ENCODE data around the gene IRF4.

IRF4 gene

GRCh38 chr6:378090-378957 is 13.2 kb upstream of the IRF4 start:
- H3K4me3 ChIP-seq (ENCODE audit: low read depth, low read length): no peak overlapping the region
- TF ChIP-seq, protein P1, sequence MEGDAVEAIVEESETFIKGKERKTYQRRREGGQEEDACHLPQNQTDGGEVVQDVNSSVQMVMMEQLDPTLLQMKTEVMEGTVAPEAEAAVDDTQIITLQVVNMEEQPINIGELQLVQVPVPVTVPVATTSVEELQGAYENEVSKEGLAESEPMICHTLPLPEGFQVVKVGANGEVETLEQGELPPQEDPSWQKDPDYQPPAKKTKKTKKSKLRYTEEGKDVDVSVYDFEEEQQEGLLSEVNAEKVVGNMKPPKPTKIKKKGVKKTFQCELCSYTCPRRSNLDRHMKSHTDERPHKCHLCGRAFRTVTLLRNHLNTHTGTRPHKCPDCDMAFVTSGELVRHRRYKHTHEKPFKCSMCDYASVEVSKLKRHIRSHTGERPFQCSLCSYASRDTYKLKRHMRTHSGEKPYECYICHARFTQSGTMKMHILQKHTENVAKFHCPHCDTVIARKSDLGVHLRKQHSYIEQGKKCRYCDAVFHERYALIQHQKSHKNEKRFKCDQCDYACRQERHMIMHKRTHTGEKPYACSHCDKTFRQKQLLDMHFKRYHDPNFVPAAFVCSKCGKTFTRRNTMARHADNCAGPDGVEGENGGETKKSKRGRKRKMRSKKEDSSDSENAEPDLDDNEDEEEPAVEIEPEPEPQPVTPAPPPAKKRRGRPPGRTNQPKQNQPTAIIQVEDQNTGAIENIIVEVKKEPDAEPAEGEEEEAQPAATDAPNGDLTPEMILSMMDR (IDR thresholded peaks at IDR 0.05; ENCODE audit: control insufficient read depth, extremely low read depth, insufficient read depth): no peak
- DNase-seq (ENCODE audit: low read depth): no peak

GRCh38 chr6:378958-379409 is 12.6 kb upstream of the IRF4 start:
- no peak for DNase-seq (ENCODE audit: low read depth)
- no peak overlapping the region for H3K4me3 ChIP-seq (ENCODE audit: low read depth, low read length)
- TF ChIP-seq, protein P1 (IDR thresholded peaks at IDR 0.05; ENCODE audit: control insufficient read depth, extremely low read depth, insufficient read depth): no peak

GRCh38 chr6:379410-380181 is 12.0 kb upstream of the IRF4 start:
- DNase-seq (ENCODE audit: low read depth): no peak
- TF ChIP-seq, protein P1 (IDR thresholded peaks at IDR 0.05; ENCODE audit: control insufficient read depth, extremely low read depth, insufficient read depth): no peak
- no peak overlapping the region for H3K4me3 ChIP-seq (ENCODE audit: low read depth, low read length)

- no peak for DNase-seq (ENCODE audit: low read depth)
- TF ChIP-seq, protein P1 (IDR thresholded peaks at IDR 0.05; ENCODE audit: control insufficient read depth, extremely low read depth, insufficient read depth): no peak
- no peak overlapping the region for H3K4me3 ChIP-seq (ENCODE audit: low read depth, low read length)
Observed at GRCh38 chr6:380234-381218, 11.0 kb upstream of the IRF4 start.

DNA sequence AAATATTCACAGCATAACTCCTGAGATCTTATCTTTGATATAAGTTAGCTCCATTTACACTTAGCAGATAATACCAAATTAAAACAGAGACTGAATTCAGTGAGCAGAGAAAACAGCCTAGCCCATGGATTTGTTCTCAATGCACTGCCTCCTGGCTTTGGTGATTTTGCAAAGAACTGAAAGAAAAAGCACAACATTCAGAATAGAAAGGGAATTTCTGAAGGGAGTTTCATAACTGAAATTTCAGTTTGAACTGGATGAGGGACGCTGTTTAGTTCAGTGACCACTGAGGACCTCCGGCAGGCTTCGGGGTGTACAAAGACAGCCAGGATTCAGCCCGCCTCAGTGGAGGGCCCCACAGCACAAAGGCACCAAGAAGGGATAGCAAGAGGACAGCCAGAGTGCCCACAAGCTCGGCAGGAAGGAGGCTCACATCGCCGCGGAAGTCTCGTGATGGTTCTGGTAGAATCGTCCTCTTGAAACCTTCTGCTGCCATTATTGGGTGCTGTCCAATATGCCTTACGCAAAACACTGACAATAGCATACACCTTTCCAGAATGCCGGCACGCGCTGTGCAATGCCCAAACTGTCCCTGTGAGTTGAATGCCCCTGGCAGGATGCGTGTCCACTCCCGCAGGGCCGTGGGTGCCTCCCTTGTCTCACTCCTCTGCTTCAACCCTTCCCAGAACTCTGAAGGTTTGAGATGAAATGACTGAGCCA is 9.7 kb upstream of the IRF4 start:
- no peak for DNase-seq (ENCODE audit: low read depth)
- H3K4me3 ChIP-seq (ENCODE audit: low read depth, low read length): no peak overlapping the region
- TF ChIP-seq, protein P1 (IDR thresholded peaks at IDR 0.05; ENCODE audit: control insufficient read depth, extremely low read depth, insufficient read depth): no peak
